Endothelial cell of umbilical vein (primary cell): Measurements from ENCODE around the gene RMND1. TPM values are rescaled to one million over a fixed set of nuclear protein-coding genes. Genes with fewer than 3 reads are reported as not detected.

ENCODE experiments used
- BruUV-seq: library from RNA; stranded (reverse); fragments of 400-500 nt; replicated peaks from 2 replicates; lab custom pipeline; 2021; lab: Mats Ljungman, UMichigan
- CTCF ChIA-PET: fragments of 300-600, 350-600 bp; sonication (Branson Sonifier 250); formaldehyde crosslinking; loops from one replicate; lab custom pipeline; 2021; ENCODE audit warnings: antibody characterized with exemption, inconsistent platforms; lab: Charles Lee
- POLR2A ChIA-PET: fragments of 300-600, 350-600 bp; sonication (Branson Sonifier 250); formaldehyde crosslinking; loops from one replicate; lab custom pipeline; 2021; ENCODE audit warnings: antibody characterized with exemption, inconsistent platforms; lab: Charles Lee
- DNase-seq: peaks from one replicate; pipeline ENCODE4 v3.0.0-alpha.2; 2011; ENCODE audit warnings: low read depth, low spot score
- FAIRE-seq: peaks from 2 replicates; lab custom pipeline; 2011; peaks lifted over from hg19 to GRCh38; lab: Jason Lieb, UNC
- H2AFZ ChIP-seq: 2 replicates; pipeline ENCODE4 v1.6.0; 2012; ENCODE audit warnings: low read depth, low read length, control low read depth, inconsistent platforms
- H3K27ac ChIP-seq: 2 replicates; pipeline ENCODE4 v1.5.1; 2011; ENCODE audit warnings: low read depth, mild to moderate bottlenecking, control low read depth, low read length, moderate library complexity; ENCODE audit not compliant: insufficient read depth
- H3K27me3 ChIP-seq, 2 experiments: 2 replicates each; pipeline versions ENCODE4 v1.6.0 to v1.6.1; 2011; ENCODE audit warnings: low read length in 2 of 2, mixed read lengths in 1 of 2; ENCODE audit not compliant: control insufficient read depth in 2 of 2, insufficient read depth in 2 of 2
- H3K36me3 ChIP-seq, 2 experiments: 2 replicates in 1 of 2; 3 replicates in 1 of 2; pipeline ENCODE4 v1.5.1; 2011; ENCODE audit warnings: low read length in 2 of 2, mild to moderate bottlenecking in 1 of 2, moderate library complexity in 1 of 2; ENCODE audit not compliant: control insufficient read depth in 2 of 2, insufficient read depth in 2 of 2; ENCODE audit errors: extremely low read depth in 1 of 2
- H3K4me1 ChIP-seq: 3 replicates; pipeline ENCODE4 v1.5.1; 2011; ENCODE audit warnings: mild to moderate bottlenecking, low read length; ENCODE audit not compliant: control insufficient read depth, insufficient read depth; ENCODE audit errors: extremely low read depth
- H3K4me2 ChIP-seq: 2 replicates; pipeline ENCODE4 v1.6.1; 2011; ENCODE audit warnings: low read length, control low read depth, mixed read lengths; ENCODE audit not compliant: insufficient read depth
- H3K4me3 ChIP-seq, 3 experiments: fragments of 200-600 bp in 1 of 3; sonication (generic), shearing (Covaris generic) in 1 of 3; replicated peaks in 1 of 3; 2 replicates each; pipeline ENCODE4 v1.5.1; 2011 to 2016; ENCODE audit warnings: control low read depth in 3 of 3, low read length in 3 of 3, mild to moderate bottlenecking in 2 of 3, inconsistent platforms in 1 of 3, low read depth in 1 of 3, moderate library complexity in 1 of 3; ENCODE audit not compliant: insufficient read depth in 1 of 3
- H3K79me2 ChIP-seq: 2 replicates; pipeline ENCODE4 v1.6.0; 2012; ENCODE audit warnings: low read length, inconsistent platforms; ENCODE audit not compliant: control insufficient read depth, insufficient read depth
- H3K9ac ChIP-seq: replicated peaks from 2 replicates; pipeline ENCODE3; 2011; ENCODE audit warnings: low read length, control low read depth; ENCODE audit not compliant: insufficient read depth; ENCODE audit errors: extremely low read depth
- H3K9me1 ChIP-seq: replicated peaks from 3 replicates; pipeline ENCODE4 v1.6.0; 2011; ENCODE audit warnings: mild to moderate bottlenecking, low read length; ENCODE audit not compliant: control insufficient read depth, insufficient read depth; ENCODE audit errors: extremely low read depth
- H3K9me3 ChIP-seq: replicated peaks from 2 replicates; pipeline ENCODE4 v1.5.1; 2012; ENCODE audit warnings: low read length, inconsistent platforms; ENCODE audit not compliant: control insufficient read depth, insufficient read depth
- H4K20me1 ChIP-seq: replicated peaks from 2 replicates; pipeline ENCODE3; 2011; ENCODE audit warnings: mild to moderate bottlenecking, low read length; ENCODE audit not compliant: control insufficient read depth, insufficient read depth; ENCODE audit errors: extremely low read depth
- EZH2 ChIP-seq: IDR thresholded peaks from 2 replicates; pipeline ENCODE4 v1.6.1; 2012; ENCODE audit warnings: borderline replicate concordance, low read depth, mild to moderate bottlenecking, moderate library complexity, low read length, inconsistent platforms; ENCODE audit not compliant: severe bottlenecking
- FOS ChIP-seq: IDR thresholded peaks from 2 replicates; pipeline ENCODE4 v1.6.1; 2011; ENCODE audit warnings: mild to moderate bottlenecking, low read length, moderate library complexity, borderline replicate concordance; ENCODE audit not compliant: insufficient read depth
- GATA2 ChIP-seq: IDR thresholded peaks from 2 replicates; pipeline ENCODE4 v1.7.0; 2011; ENCODE audit warnings: low read depth, mild to moderate bottlenecking, moderate library complexity, mixed read lengths, low read length; ENCODE audit not compliant: insufficient read length, insufficient read depth
- JUN ChIP-seq: IDR thresholded peaks from 2 replicates; pipeline ENCODE4 v1.6.1; 2011; ENCODE audit warnings: borderline replicate concordance, low read depth; ENCODE audit not compliant: insufficient read length, insufficient read depth
- MYC ChIP-seq: IDR thresholded peaks from one replicate; pipeline ENCODE4 v1.6.1; 2011; ENCODE audit warnings: mild to moderate bottlenecking, low read depth, low read length
- POLR2A ChIP-seq: IDR thresholded peaks from 2 replicates; pipeline ENCODE4 v1.6.1; 2012; ENCODE audit warnings: low read depth, mild to moderate bottlenecking, control low read depth, low read length
- POLR2AphosphoS5 ChIP-seq: IDR thresholded peaks from 2 replicates; pipeline ENCODE4 v1.6.1; 2012; ENCODE audit warnings: low read depth, mild to moderate bottlenecking, control low read depth, low read length, moderate library complexity; ENCODE audit not compliant: insufficient read depth
- dilution Hi-C: fragments of 300-500 bp; cut with MboI; formaldehyde crosslinking; loops from one replicate; pipeline ENCODE4 v1.15.0; 2019; ENCODE audit warnings: low sequenced_read_pairs; ENCODE audit not compliant: extremely low pct_ligation_motif_present
- intact Hi-C: fragments of 100-400 bp; cut with micrococcal nuclease; formaldehyde crosslinking; loops from one replicate; pipeline ENCODE4 v1.10.0; 2022
- polyA plus RNA-seq, 4 experiments: library from polyadenylated mRNA; depleted of rRNA in 3 of 4; stranded (reverse) in 3 of 4; unstranded in 1 of 4; fragments of >200 nt; gene quantifications; 2 replicates each; pipeline versions ENCODE4 v1.2.1 to v1.2.3, GENCODE V29; 2011 to 2012; ENCODE audit warnings: missing spikeins in 1 of 4
- total RNA-seq: library from RNA; stranded (reverse); gene quantifications from 2 replicates; pipeline ENCODE4 v1.2.3, GENCODE V29; 2021
- TF ChIP-seq, protein P1 (sequence below), 2 donors: IDR thresholded peaks; 1 replicate in 1 of 2; 2 replicates in 1 of 2; pipeline ENCODE4 v1.5.1; 2011; ENCODE audit warnings: low read length in 2 of 2, mild to moderate bottlenecking in 2 of 2, moderate library complexity in 2 of 2, control low read depth in 1 of 2, inconsistent platforms in 1 of 2, low read depth in 1 of 2; ENCODE audit not compliant: insufficient read depth in 1 of 2; ENCODE audit errors: extremely low read depth in 1 of 2
- TF ChIP-seq, protein P2 (sequence below): IDR thresholded peaks from 2 replicates; pipeline ENCODE4 v1.6.1; 2011; ENCODE audit not compliant: insufficient read depth, insufficient read length

RMND1 gene
- total and polyA plus RNA-seq, 2 donors (not counting 3 experiments of a cell fraction or from before 2014, with no cell fraction given) = 6.3 to 21.4 TPM

DNA sequence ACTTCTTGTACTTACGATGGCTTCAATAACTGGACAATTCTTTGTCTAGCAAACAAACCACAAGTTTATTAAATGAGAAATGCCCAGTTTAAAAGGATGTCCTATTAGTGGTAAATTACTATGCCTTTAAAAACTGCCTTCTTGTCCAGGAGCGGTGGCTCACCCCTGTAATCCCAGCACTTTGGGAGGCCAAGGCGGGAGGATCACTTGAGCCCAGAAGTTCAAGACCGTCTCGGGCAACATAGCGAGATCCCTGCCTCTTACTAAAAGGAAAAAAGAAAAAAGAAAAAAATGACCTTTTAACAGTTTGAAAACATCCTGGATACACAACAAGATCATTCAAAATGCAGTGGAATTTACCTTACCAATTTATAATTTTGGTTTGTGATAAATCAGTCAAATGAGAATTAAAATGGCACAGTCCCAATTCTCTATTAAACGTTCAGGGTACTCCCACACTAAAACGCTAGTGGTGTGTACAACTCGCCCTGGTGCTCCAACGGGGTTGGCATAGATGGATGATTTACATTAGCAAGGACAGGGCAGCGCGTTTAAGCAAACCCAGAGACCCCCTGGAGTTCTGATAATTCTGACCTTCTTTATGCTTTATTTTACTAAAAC lies 62.8 kb downstream of the RMND1 start:
- H3K9me1 ChIP-seq = no peaks in the 10 kb centered on the region
- H3K4me3 ChIP-seq = peak overlapping the region; percentile 66 to 93 (median 86)
- intact Hi-C loops (no loop called here), dilution Hi-C loops (no loop called here)
- TF ChIP-seq, protein P1, sequence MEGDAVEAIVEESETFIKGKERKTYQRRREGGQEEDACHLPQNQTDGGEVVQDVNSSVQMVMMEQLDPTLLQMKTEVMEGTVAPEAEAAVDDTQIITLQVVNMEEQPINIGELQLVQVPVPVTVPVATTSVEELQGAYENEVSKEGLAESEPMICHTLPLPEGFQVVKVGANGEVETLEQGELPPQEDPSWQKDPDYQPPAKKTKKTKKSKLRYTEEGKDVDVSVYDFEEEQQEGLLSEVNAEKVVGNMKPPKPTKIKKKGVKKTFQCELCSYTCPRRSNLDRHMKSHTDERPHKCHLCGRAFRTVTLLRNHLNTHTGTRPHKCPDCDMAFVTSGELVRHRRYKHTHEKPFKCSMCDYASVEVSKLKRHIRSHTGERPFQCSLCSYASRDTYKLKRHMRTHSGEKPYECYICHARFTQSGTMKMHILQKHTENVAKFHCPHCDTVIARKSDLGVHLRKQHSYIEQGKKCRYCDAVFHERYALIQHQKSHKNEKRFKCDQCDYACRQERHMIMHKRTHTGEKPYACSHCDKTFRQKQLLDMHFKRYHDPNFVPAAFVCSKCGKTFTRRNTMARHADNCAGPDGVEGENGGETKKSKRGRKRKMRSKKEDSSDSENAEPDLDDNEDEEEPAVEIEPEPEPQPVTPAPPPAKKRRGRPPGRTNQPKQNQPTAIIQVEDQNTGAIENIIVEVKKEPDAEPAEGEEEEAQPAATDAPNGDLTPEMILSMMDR (IDR thresholded peaks at IDR 0.05; ENCODE audit: extremely low read depth in 1 of 2, insufficient read depth in 1 of 2, low read depth in 1 of 2, low read length in 2 of 2) = no peak
- ChIA-PET CTCF (interaction anchor here (0.8 to 1.8 kb wide), 8 partner anchors 10 to 571 kb away, joined by 3 to 7 read pairs (median 4); partner anchors contain the start of gene RMND1), POLR2A (interaction anchor here (0.6 to 2.0 kb wide), 6 partner anchors 10 to 523 kb away, joined by 3 to 14 read pairs (median 4); partner anchors contain the start of gene MTHFD1L)
- no peak for DNase-seq
- FAIRE-seq = peak; percentile 65
- no TSS peak for BruUV-seq
- peaks cover 63% of the 10 kb centered on the region for H3K79me2 ChIP-seq
- H3K36me3 ChIP-seq = no peaks in the 10 kb centered on the region
- no peaks in the 10 kb centered on the region for H3K27me3 ChIP-seq
- H2AFZ ChIP-seq = no peak overlapping the region
- peak overlapping the region; percentile 95 for H3K9ac ChIP-seq
- H3K27ac ChIP-seq = peak overlapping the region; percentile 93
- H3K4me2 ChIP-seq = peak overlapping the region; percentile 95
- peaks cover 29% of the 10 kb centered on the region for H3K4me1 ChIP-seq
- peaks cover 6% of the 10 kb centered on the region for H4K20me1 ChIP-seq
- no peaks in the 10 kb centered on the region for H3K9me3 ChIP-seq

DNA sequence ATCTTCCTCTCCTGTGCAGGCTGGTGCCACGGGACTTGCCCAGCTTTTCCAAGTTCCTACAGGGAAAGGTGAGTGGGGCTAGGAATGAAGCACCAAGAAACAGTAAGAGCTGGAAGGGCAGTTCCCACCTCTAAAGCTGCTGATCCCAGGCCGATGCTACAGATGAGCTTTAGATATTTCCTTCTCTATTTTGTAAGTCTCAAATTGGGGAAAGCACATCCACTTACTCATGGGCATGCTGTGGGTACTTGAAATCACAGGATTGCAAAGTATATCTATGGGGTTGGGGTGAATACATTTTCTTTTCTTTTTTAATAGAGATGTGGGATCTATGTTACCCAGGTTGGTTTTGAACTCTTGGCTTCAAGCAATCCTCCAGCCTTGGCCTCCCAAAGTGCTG lies 63.7 kb downstream of the RMND1 start:
- Histone ChIP-seq H3K4me3 (no peak overlapping the region), H4K20me1 (peaks cover 3% of the 10 kb centered on the region), H3K9ac (no peak overlapping the region), H3K9me1 (no peaks in the 10 kb centered on the region), H3K36me3 (no peaks in the 10 kb centered on the region), H3K9me3 (no peaks in the 10 kb centered on the region), H3K27me3 (no peaks in the 10 kb centered on the region), H2AFZ (no peak overlapping the region), H3K27ac (no peak overlapping the region), H3K4me1 (peaks cover 27% of the 10 kb centered on the region), H3K79me2 (peaks cover 62% of the 10 kb centered on the region), H3K4me2 (no peak overlapping the region)
- FAIRE-seq (no peak), DNase-seq (no peak)
- BruUV-seq = no TSS peak
- POLR2A ChIA-PET = no interaction called here
- TF ChIP-seq JUN (no peak), POLR2A (no peak), MYC (no peak), FOS (no peak), GATA2 (no peak), EZH2 (no peak), POLR2AphosphoS5 (no peak)
- TF ChIP-seq, protein P2, sequence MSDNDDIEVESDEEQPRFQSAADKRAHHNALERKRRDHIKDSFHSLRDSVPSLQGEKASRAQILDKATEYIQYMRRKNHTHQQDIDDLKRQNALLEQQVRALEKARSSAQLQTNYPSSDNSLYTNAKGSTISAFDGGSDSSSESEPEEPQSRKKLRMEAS = no peak
- TF ChIP-seq, protein P1 (IDR thresholded peaks at IDR 0.05; ENCODE audit: extremely low read depth in 1 of 2, insufficient read depth in 1 of 2, low read depth in 1 of 2, low read length in 2 of 2) = no peak
- intact Hi-C loops = no loop called here
- CTCF ChIA-PET = no interaction called here
- dilution Hi-C loops = no loop called here
